ENCODE results near the gene LETM1. TPM values are rescaled to one million over a fixed set of nuclear protein-coding genes. Genes with fewer than 3 reads are reported as not detected.

The LETM1 gene
- total RNA-seq, 1 experiment from 2014 or later = 67.3 TPM

- H3K9me3 ChIP-seq (ENCODE audit: control insufficient read depth in 1 of 2, insufficient read depth in 1 of 2, low read depth in 1 of 2, low read length in 2 of 2) = no peaks in the 10 kb centered on the region
- H3K4me1 ChIP-seq (ENCODE audit: control insufficient read depth in 1 of 2, insufficient read depth in 2 of 2, low read length in 2 of 2) = peaks cover 33 to 35% of the 10 kb centered on the region in 2 experiments
- H2AFZ ChIP-seq (ENCODE audit: low read depth, low read length, poor library complexity, severe bottlenecking) = no peak overlapping the region
- H3K9me2 ChIP-seq (ENCODE audit: insufficient read depth) = no peaks in the 10 kb centered on the region
- ChIA-PET RAD21 (ENCODE audit: low non-redundant PET in 1 of 2, low total read pairs in 2 of 2, uncharacterized antibody in 2 of 2, unreplicated experiment in 2 of 2) (interaction anchor here (0.6 to 0.7 kb wide), 6 partner anchors 14 to 604 kb away, joined by 3 to 7 read pairs (median 5); no protein-coding TSS in a partner anchor), CTCF (interaction anchor here (0.6 to 1.6 kb wide), 10 partner anchors 10 to 704 kb away, joined by 3 to 8 read pairs (median 4); partner anchors contain the start of gene FGFR3), POLR2A (interaction anchor here (0.6 to 1.2 kb wide), 2 partner anchors 26 to 546 kb away, joined by 5 to 7 read pairs; no protein-coding TSS in a partner anchor)
- H3K27me3 ChIP-seq (ENCODE audit: insufficient read depth, low read length) = no peaks in the 10 kb centered on the region
- no peaks in the 10 kb centered on the region for H3K79me2 ChIP-seq (ENCODE audit: insufficient read depth, low read length)
- H3K36me3 ChIP-seq (ENCODE audit: control insufficient read depth in 1 of 2, insufficient read depth in 2 of 2, low read length in 2 of 2) = no peaks in the 10 kb centered on the region
- peak overlapping the region; percentile 54; the same call in 1 of the 2 replicates for H3K27ac ChIP-seq (ENCODE audit: low read depth, low read length)
- 0 out of 2 replicates have a peak overlapping the region, but pooled peaks have one; percentile 2 for H3K9ac ChIP-seq (ENCODE audit: low read length)
- intact Hi-C loops (cut with micrococcal nuclease) = no loop called here
- H3K4me3 ChIP-seq (replicated peaks in 1 of 2; ENCODE audit: low read depth in 1 of 2, low read length in 2 of 2) = peak overlapping the region in 1 of 2 experiments; percentile 26; a peak in 1 of 4 replicates
- no peak for ATAC-seq
- DNase-seq (ENCODE audit: low read depth, low spot score) = no peak
- TF ChIP-seq MAX (IDR thresholded peaks at IDR 0.05) (no peak), RAD21 (IDR thresholded peaks at IDR 0.05; ENCODE audit: low read depth) (no peak), JUND (IDR thresholded peaks at IDR 0.05) (no peak), TCF7L2 (IDR thresholded peaks at IDR 0.05; ENCODE audit: borderline replicate concordance, extremely low read depth, insufficient read depth, insufficient read length) (no peak), CEBPB (IDR thresholded peaks at IDR 0.05; ENCODE audit: low read depth) (no peak), ZFX (IDR thresholded peaks at IDR 0.05) (no peak), EZH2 (IDR thresholded peaks at IDR 0.05) (no peak), CBX3 (IDR thresholded peaks at IDR 0.05; ENCODE audit: low read depth) (no peak), SP1 (IDR thresholded peaks at IDR 0.05; ENCODE audit: low read depth) (no peak), ZBTB33 (IDR thresholded peaks at IDR 0.05; ENCODE audit: extremely low read depth, insufficient replicate concordance, low read length) (no peak), FOSL1 (IDR thresholded peaks at IDR 0.05; ENCODE audit: low read depth) (no peak), ZNF274 (IDR thresholded peaks at IDR 0.05; ENCODE audit: low read depth, low read length) (no peak), ELF1 (IDR thresholded peaks at IDR 0.05; ENCODE audit: borderline replicate concordance, low read depth) (no peak), EGR1 (IDR thresholded peaks at IDR 0.05; ENCODE audit: low read depth) (no peak), SIN3A (IDR thresholded peaks at IDR 0.05; ENCODE audit: low read depth) (no peak), POLR2AphosphoS5 (IDR thresholded peaks at IDR 0.05; ENCODE audit: low read depth, low read length) (no peak), EZH2phosphoT487 (IDR thresholded peaks at IDR 0.05; ENCODE audit: borderline replicate concordance) (no peak)
- TF ChIP-seq, protein P1, sequence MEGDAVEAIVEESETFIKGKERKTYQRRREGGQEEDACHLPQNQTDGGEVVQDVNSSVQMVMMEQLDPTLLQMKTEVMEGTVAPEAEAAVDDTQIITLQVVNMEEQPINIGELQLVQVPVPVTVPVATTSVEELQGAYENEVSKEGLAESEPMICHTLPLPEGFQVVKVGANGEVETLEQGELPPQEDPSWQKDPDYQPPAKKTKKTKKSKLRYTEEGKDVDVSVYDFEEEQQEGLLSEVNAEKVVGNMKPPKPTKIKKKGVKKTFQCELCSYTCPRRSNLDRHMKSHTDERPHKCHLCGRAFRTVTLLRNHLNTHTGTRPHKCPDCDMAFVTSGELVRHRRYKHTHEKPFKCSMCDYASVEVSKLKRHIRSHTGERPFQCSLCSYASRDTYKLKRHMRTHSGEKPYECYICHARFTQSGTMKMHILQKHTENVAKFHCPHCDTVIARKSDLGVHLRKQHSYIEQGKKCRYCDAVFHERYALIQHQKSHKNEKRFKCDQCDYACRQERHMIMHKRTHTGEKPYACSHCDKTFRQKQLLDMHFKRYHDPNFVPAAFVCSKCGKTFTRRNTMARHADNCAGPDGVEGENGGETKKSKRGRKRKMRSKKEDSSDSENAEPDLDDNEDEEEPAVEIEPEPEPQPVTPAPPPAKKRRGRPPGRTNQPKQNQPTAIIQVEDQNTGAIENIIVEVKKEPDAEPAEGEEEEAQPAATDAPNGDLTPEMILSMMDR (IDR thresholded peaks at IDR 0.05 in 2 of 3, conservative IDR thresholded peaks at IDR 0.05 in 1 of 3; ENCODE audit: borderline replicate concordance in 1 of 3, insufficient read depth in 1 of 3, low read depth in 2 of 3, low read length in 2 of 3) = no peak
- no TSS peak for BruUV-seq (replicated peaks)
- H4K20me1 ChIP-seq (ENCODE audit: insufficient read depth) = no peaks in the 10 kb centered on the region
- peak overlapping the region; percentile 62 for H3K4me2 ChIP-seq (ENCODE audit: low read length)
These were observed 87.5 kb downstream of the LETM1 start for GRCh38 chr4:1768367-1769034.
